GDM1 (cell line): ENCODE data around the gene SRY.
"Not testable (repeated sequence)": the region's sequence is repeated elsewhere in the genome, so short reads cannot be mapped to it uniquely, and the experiment has no call there.

Experiments used
- DNase-seq: peaks from one replicate; lab custom pipeline; 2025; lab: John Stamatoyannopoulos, UW

The SRY gene

DNA sequence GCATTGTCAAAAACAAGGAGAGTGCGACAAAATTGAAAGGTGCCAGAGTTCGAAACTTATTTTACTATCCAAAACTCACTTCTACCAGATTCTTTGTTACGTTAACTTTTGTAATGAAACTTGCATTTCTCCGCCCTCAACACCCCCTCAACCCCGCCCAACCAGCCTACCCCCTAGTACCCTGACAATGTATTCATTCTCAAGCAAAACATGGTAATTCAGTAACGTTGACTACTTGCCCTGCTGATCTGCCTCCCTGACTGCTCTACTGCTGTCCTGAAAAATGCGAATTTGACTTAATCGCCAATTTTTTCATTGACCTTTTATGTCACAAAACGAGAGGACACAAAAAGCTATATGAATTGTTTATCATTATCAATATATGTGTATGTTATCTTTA lies at the start of gene SRY:
Gene SRY (minus strand): TSS at position 83 of the 400 bp plus-strand sequence. CDS start 79 bp downstream, at position 4.
- no peak for DNase-seq

DNA sequence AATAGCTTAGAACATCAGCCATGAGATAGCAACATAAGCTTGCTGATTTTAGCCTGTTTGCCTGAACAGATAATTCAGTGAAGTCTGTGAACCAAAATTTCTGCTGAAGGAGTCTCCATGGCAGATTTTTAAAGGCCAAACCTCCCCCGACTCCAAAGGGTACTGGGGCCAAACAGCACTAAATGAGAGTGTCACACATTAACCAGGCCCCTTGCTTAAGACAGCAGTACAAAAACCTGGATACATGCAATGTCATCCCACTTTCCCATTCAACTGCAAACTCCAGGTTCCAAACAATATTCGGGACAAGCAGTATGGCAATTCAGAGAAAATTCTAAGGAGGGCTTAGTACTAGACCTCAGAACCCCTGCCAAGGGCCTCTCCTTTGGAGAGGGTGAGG lies 49.6 kb upstream of the SRY start:
- no peak for DNase-seq

DNA sequence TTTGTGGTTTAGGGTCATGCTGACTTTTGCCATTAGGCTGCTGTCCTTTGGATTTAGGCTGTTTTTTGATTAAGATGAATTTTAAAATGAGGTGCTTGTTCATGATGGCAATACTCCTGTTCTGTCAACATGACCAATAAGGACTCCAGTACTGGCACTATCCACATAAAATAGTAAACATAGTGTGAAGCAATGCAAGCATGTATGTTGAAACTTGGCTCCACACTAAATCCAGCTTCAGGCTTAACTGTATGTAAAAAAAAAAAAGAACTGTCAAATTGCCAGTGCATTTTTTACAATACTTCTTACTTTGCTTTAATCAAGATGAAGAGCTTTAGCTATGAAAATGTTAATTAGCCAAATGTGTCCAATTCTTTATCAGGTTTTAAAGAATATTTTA lies 47.7 kb upstream of the SRY start:
- DNase-seq, result no peak

DNA sequence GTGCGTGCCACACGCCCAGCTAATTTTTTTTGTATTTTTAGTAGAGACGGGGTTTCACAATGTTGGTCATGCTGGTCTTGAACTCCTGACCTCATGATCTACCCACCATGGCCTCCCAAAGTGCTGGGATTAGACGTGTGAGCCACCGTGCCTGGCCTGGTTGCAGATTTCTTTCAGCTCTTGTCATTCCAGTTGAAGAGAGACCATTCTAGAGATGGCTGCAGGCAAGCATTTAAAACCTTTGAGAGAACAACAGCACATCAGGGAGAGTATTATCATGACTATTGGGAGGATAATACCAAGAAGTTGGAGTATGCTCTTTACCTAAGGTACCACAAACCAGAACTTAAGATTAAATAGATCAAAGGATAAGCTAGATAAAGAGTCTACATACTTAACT lies 41.0 kb upstream of the SRY start:
- DNase-seq, result no peak

DNA sequence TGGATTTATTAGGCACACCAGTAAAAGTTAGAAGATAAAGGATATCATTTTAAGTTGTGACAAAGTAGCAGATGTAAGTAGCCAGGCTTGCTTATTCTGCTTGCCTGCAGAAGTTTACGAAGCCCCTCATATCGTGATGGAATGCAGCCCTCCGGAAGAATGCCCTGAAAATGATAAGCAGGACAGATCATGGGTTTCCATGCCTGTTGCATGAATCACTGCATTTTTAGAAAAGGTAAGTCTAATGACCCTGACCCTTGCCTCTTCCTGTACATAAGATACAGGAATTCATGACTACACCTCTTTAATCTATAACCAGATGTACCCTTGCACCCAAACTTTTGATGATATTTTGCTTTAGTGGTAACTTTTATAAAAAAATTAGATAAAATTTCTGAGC lies 37.0 kb upstream of the SRY start:
- DNase-seq, result no peak

DNA sequence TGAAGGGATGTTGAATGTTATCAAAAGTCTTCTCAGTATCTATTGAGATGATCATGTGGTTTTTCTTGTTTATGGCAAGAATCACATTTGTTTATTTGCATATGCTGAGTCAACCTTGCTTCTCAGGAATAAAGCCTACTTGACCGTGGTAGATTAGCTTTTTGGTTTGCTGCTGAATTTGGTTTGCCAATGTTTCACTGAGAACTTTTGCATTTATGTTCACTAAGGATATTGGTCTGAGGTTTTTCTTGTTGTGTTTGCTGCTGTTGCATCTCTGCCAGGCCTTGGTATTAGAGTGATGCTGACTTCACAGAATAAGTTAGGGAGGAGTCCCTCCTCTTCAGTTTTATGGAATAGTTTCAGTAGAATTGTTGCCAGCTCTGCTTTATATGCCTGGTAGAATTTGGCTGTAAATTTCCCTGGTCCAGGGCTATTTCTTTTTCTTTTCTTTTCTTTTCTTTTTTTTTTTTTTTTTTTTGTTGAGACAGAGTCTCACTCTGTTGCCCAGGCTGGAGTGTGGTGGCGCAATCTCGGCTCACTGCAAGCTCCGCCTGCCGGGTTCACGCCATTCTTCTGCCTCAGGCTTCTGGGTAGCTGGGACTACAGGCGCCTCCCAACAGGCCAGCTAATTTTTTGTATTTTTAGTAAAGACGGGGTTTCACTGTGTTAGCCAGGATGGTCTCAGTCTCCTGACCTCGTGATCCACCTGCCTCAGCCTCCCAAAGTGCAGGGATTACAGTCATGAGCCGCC lies 29.8 kb upstream of the SRY start:
- DNase-seq, result not testable (repeated sequence)

DNA sequence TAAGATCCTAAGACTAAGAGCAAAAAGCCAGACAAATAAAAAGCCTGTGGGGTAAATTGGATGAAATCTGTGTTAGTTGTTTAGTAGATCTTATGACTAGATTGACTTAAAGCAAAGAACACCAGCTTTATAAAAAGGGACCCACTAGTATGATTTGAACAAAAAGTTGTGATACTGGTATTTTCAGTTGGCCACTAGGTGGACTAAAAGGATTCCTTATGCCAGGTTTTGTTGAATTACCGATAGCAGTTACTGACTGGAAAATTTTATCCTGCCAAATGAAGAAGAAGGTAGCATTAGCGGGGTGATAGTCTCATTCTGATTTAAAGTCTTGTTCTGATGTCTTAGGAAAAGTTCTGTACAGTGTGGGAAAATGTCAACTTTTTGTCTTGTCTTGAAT lies 12.8 kb upstream of the SRY start:
- no peak for DNase-seq

DNA sequence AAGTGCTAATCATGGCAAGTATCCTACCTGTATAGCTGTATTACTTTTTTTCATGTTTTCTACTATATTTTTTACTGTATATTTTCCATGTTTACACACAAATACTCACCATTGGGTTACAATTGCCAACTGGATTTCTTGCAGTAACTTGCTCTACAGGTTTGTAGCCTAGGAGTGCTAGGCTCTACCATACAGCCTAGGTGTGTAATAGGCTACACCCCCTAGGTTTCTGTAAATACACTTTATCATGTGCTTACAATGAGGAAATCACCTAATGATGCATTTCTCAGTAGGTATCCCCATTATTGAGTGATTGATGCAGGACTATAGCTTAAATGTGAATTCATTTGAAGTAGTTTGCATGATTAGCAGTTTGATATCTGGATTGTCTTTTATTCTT lies 10.5 kb upstream of the SRY start:
- DNase-seq, result no peak

DNA sequence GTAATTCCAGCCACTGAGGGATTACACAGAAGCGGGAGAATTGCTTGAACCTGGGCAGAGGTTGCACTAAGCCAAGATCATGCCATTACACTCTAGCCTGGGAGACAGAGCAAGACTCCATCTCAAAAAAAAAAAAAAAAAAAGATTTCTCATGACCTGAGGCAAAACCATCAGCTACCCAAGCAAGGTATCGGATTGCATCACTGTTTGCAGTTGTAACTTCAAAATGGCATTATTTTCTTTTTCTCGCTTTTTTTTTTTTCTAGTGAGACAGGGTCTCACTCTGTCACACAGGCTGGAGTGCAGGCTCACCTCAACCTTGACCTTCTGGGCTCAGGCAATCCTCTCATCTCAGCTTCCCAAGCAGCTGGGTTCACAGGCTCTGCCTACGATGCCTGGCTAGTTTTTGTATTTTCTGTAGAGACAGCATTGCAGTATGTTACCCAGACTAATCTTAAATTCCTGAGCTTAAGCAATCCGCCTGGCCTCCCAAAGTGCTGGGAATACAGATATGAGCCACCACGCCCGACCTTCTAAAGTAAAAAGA lies 9.6 kb upstream of the SRY start:
- no peak for DNase-seq

DNA sequence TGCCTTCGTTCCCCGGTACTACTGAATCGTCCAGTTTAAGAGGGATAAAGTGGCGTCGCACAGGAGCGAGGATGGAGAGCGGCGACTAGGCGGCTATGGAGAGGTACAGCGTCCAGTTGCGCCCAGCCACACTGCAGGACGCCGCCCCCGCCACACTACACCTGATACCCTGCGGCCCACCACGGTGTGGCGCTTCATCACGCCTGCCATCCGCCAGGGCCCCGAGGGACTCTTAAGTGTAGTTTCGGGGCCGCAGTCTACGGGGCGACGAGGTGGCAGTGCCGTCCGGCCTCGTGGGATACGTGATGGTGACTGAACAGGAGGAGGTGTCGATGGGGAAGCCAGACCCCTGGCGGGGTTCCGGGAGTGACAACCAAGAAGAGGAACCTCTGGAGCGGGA lies 2.3 kb upstream of the SRY start:
- DNase-seq, result no peak

DNA sequence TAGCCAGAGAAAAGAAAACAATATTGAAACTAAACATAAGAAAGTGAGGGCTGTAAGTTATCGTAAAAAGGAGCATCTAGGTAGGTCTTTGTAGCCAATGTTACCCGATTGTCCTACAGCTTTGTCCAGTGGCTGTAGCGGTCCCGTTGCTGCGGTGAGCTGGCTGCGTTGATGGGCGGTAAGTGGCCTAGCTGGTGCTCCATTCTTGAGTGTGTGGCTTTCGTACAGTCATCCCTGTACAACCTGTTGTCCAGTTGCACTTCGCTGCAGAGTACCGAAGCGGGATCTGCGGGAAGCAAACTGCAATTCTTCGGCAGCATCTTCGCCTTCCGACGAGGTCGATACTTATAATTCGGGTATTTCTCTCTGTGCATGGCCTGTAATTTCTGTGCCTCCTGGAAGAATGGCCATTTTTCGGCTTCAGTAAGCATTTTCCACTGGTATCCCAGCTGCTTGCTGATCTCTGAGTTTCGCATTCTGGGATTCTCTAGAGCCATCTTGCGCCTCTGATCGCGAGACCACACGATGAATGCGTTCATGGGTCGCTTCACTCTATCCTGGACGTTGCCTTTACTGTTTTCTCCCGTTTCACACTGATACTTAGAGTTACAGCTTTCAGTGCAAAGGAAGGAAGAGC lies 488 bp downstream of the SRY start:
- no peak for DNase-seq
